H9 (cell line): ENCODE data around the gene POLR3B. TPM values are rescaled to one million over a fixed set of nuclear protein-coding genes. Genes with fewer than 3 reads are reported as not detected.

Source experiments
- DNase-seq: peaks from one replicate; pipeline ENCODE4 v3.0.0-alpha.2; 2017
- H2AFZ ChIP-seq: one replicate; pipeline ENCODE4 v1.6.1; 2013; ENCODE audit warnings: mild to moderate bottlenecking, low read length, control low read depth, moderate library complexity
- H2AK5ac ChIP-seq: 2 replicates; pipeline ENCODE4 v1.6.1; 2013; ENCODE audit warnings: low read length, control low read depth, mixed read lengths; ENCODE audit not compliant: insufficient read length
- H2BK120ac ChIP-seq: one replicate; pipeline ENCODE4 v1.6.1; 2013; ENCODE audit warnings: low read depth, mild to moderate bottlenecking, low read length, control low read depth, inconsistent platforms; ENCODE audit not compliant: poor library complexity, severe bottlenecking
- H2BK12ac ChIP-seq: 2 replicates; pipeline ENCODE4 v1.6.1; 2013; ENCODE audit warnings: low read length, control low read depth, mixed read lengths, low read depth; ENCODE audit not compliant: insufficient read length
- H2BK15ac ChIP-seq: 2 replicates; pipeline ENCODE4 v1.6.1; 2013; ENCODE audit warnings: low read depth, low read length, control low read depth
- H2BK20ac ChIP-seq: one replicate; pipeline ENCODE4 v1.6.1; 2013; ENCODE audit warnings: low read depth, mild to moderate bottlenecking, low read length, control low read depth, inconsistent platforms; ENCODE audit not compliant: poor library complexity, severe bottlenecking
- H2BK5ac ChIP-seq: 2 replicates; pipeline ENCODE4 v1.6.1; 2013; ENCODE audit warnings: low read length, control low read depth, mixed read lengths; ENCODE audit not compliant: insufficient read length
- H3K14ac ChIP-seq: 2 replicates; pipeline ENCODE4 v1.6.1; 2013; ENCODE audit warnings: low read length, control low read depth; ENCODE audit not compliant: insufficient read depth
- H3K18ac ChIP-seq: 2 replicates; pipeline ENCODE4 v1.6.1; 2013; ENCODE audit warnings: low read depth, mild to moderate bottlenecking, mixed read lengths, low read length, control low read depth; ENCODE audit not compliant: insufficient read length
- H3K23ac ChIP-seq: 2 replicates; pipeline ENCODE4 v1.6.1; 2013; ENCODE audit warnings: low read length, control low read depth, mixed read lengths, low read depth; ENCODE audit not compliant: insufficient read length
- H3K23me2 ChIP-seq: 2 replicates; pipeline ENCODE4 v1.6.1; 2013; ENCODE audit warnings: low read depth, mild to moderate bottlenecking, mixed read lengths, low read length, control low read depth; ENCODE audit not compliant: insufficient read length, poor library complexity, severe bottlenecking
- H3K27ac ChIP-seq: 2 replicates; pipeline ENCODE4 v1.5.1; 2013; ENCODE audit warnings: low read length, control low read depth, mixed read lengths, low read depth; ENCODE audit not compliant: insufficient read length
- H3K27me3 ChIP-seq: 2 replicates; pipeline ENCODE4 v1.6.1; 2013; ENCODE audit warnings: low read length, control low read depth, inconsistent platforms; ENCODE audit not compliant: insufficient read depth
- H3K4ac ChIP-seq: 2 replicates; pipeline ENCODE4 v1.6.1; 2013; ENCODE audit warnings: low read depth, mild to moderate bottlenecking, control low read depth, inconsistent platforms, low read length, moderate library complexity
- H3K4me1 ChIP-seq: 2 replicates; pipeline ENCODE4 v1.6.1; 2013; ENCODE audit warnings: low read length, control low read depth, inconsistent platforms; ENCODE audit not compliant: insufficient read depth
- H3K4me2 ChIP-seq: 2 replicates; pipeline ENCODE4 v1.6.1; 2013; ENCODE audit warnings: low read length, control low read depth, mixed read lengths; ENCODE audit not compliant: insufficient read length, insufficient read depth
- H3K56ac ChIP-seq: 2 replicates; pipeline ENCODE4 v1.6.1; 2013; ENCODE audit warnings: low read depth, mild to moderate bottlenecking, mixed read lengths, low read length, control low read depth; ENCODE audit not compliant: insufficient read length
- H3K79me1 ChIP-seq: 2 replicates; pipeline ENCODE4 v1.6.1; 2013; ENCODE audit warnings: low read depth, mild to moderate bottlenecking, moderate library complexity, low read length, control low read depth, inconsistent platforms; ENCODE audit not compliant: insufficient read depth, poor library complexity, severe bottlenecking
- H3K79me2 ChIP-seq: 2 replicates; pipeline ENCODE4 v1.6.1; 2013; ENCODE audit warnings: low read length, control low read depth, inconsistent platforms; ENCODE audit not compliant: insufficient read depth
- H3K9ac ChIP-seq: 2 replicates; pipeline ENCODE4 v1.6.1; 2013; ENCODE audit warnings: low read length, control low read depth, mixed read lengths; ENCODE audit not compliant: insufficient read length; ENCODE audit errors: extremely low read depth
- H3K9me3 ChIP-seq: one replicate; pipeline ENCODE4 v1.6.1; 2013; ENCODE audit warnings: low read depth, low read length, inconsistent platforms; ENCODE audit not compliant: control insufficient read depth
- H3T11ph ChIP-seq: one replicate; pipeline ENCODE4 v1.6.1; 2013; ENCODE audit warnings: mild to moderate bottlenecking, low read length, control low read depth, inconsistent platforms
- H4K20me1 ChIP-seq: one replicate; pipeline ENCODE4 v1.6.1; 2013; ENCODE audit not compliant: control insufficient read depth, insufficient read length, insufficient read depth
- H4K5ac ChIP-seq: 2 replicates; pipeline ENCODE4 v1.6.1; 2013; ENCODE audit warnings: low read depth, mild to moderate bottlenecking, mixed read lengths, low read length, control low read depth; ENCODE audit not compliant: insufficient read length
- H4K8ac ChIP-seq: replicated peaks from 2 replicates; pipeline ENCODE4 v1.6.1; 2013; ENCODE audit warnings: low read length, control low read depth, mixed read lengths, low read depth; ENCODE audit not compliant: insufficient read length
- H4K91ac ChIP-seq: 2 replicates; pipeline ENCODE4 v1.6.1; 2013; ENCODE audit warnings: low read depth, mild to moderate bottlenecking, moderate library complexity, mixed read lengths, low read length, control low read depth; ENCODE audit not compliant: insufficient read length
- H3K27ac Mint-ChIP-seq, 3 experiments: 2 replicates in 2 of 3; 3 replicates in 1 of 3; pipeline ENCODE4 v1.8.0; 2020 to 2021; ENCODE audit warnings: mixed read lengths in 3 of 3, mild to moderate bottlenecking in 1 of 3, moderate library complexity in 1 of 3
- H3K27me3 Mint-ChIP-seq: 2 replicates; pipeline ENCODE4 v1.8.0; 2021; ENCODE audit warnings: low read depth, mild to moderate bottlenecking, moderate library complexity, mixed read lengths
- H3K36me3 Mint-ChIP-seq, 3 experiments: 2 replicates in 2 of 3; 3 replicates in 1 of 3; pipeline ENCODE4 v1.8.0; 2020 to 2021; ENCODE audit warnings: low read depth in 3 of 3, mixed read lengths in 3 of 3; ENCODE audit not compliant: insufficient read depth in 1 of 3
- H3K4me1 Mint-ChIP-seq, 2 experiments: 2 replicates each; pipeline ENCODE4 v1.8.0; 2020; ENCODE audit warnings: mixed read lengths in 2 of 2
- H3K4me3 Mint-ChIP-seq, 2 experiments: 2 replicates in 1 of 2; 3 replicates in 1 of 2; pipeline ENCODE4 v1.8.0; 2020 to 2021; ENCODE audit warnings: mild to moderate bottlenecking in 2 of 2, mixed read lengths in 2 of 2, moderate library complexity in 1 of 2
- H3K9me3 Mint-ChIP-seq, 2 experiments: 2 replicates in 1 of 2; 3 replicates in 1 of 2; pipeline ENCODE4 v1.8.0; 2020; ENCODE audit warnings: mild to moderate bottlenecking in 2 of 2, mixed read lengths in 2 of 2, moderate library complexity in 1 of 2
- CTCF ChIP-seq: fragments of 200-600 bp; sonication (generic); conservative IDR thresholded peaks from 3 replicates; pipeline ENCODE4 v1.8.0; 2021; ENCODE audit warnings: antibody characterized with exemption, mild to moderate bottlenecking
- WGBS: extraction: QIAGEN DNeasy Blood & Tissue Kit; methylation state at CpG from one replicate; pipeline ENCODE4 v1.1.7; 2013; ENCODE audit warnings: missing lambda C conversion rate, low lambda C conversion rate, mixed read lengths; ENCODE audit not compliant: insufficient read length; ENCODE audit errors: extremely low coverage; 5-methylcytosine and 5-hydroxymethylcytosine counted together
- total RNA-seq: library from RNA; stranded (reverse); gene quantifications from 2 replicates; pipeline ENCODE4 v1.2.1, GENCODE V29; 2021

Gene POLR3B
- total RNA-seq, 1 experiment from 2014 or later: 13.4 TPM

GRCh38 chr12:106425061-106425702 lies 67.6 kb downstream of the POLR3B start:
- Histone ChIP-seq H3K14ac (no peak overlapping the region), H3K4me2 (no peak overlapping the region), H4K91ac (no peak overlapping the region), H3K23me2 (no peaks in the 10 kb centered on the region), H3T11ph (no peak overlapping the region), H3K79me1 (no peaks in the 10 kb centered on the region), H3K23ac (no peak overlapping the region), H2BK5ac (no peak overlapping the region), H3K18ac (no peak overlapping the region), H2BK12ac (no peak overlapping the region), H4K8ac (no peak overlapping the region), H4K5ac (no peak overlapping the region), H2AFZ (no peak overlapping the region), H2AK5ac (no peak overlapping the region), H3K4ac (no peak overlapping the region), H3K9ac (no peak overlapping the region), H2BK120ac (no peak overlapping the region), H2BK20ac (peak overlapping the region; percentile 32), H3K4me1 (no peaks in the 10 kb centered on the region; the same call in 1 of the 2 replicates), H2BK15ac (no peak overlapping the region), H3K79me2 (no peaks in the 10 kb centered on the region), H3K27me3 (no peaks in the 10 kb centered on the region), H3K9me3 (no peaks in the 10 kb centered on the region), H3K27ac (no peak overlapping the region), H4K20me1 (no peaks in the 10 kb centered on the region), H3K56ac (no peak overlapping the region)
- DNase-seq: no peak
- peaks cover 0 to 8% of the 10 kb centered on the region in 2 experiments; a peak in 2 of 4 replicates for H3K4me1 Mint-ChIP-seq
- H3K27me3 Mint-ChIP-seq: no peaks in the 10 kb centered on the region
- H3K27ac Mint-ChIP-seq: no peak overlapping the region
- peaks cover 0 to 4% (median 0%) of the 10 kb centered on the region in 3 experiments; a peak in 4 of 7 replicates for H3K36me3 Mint-ChIP-seq
- H3K4me3 Mint-ChIP-seq: no peak overlapping the region
- no peak for TF ChIP-seq CTCF
- H3K9me3 Mint-ChIP-seq: no peaks in the 10 kb centered on the region; a peak in 1 of 5 replicates
- no CpG with 5 or more reads among the region's 1 CpG for WGBS
